COLO668 (cell line): ENCODE measurements around the gene SOWAHB.

Experiments used
- DNase-seq: peaks from one replicate; lab custom pipeline; 2025; ENCODE audit not compliant: unreplicated experiment; lab: John Stamatoyannopoulos, UW

The SOWAHB gene

DNA sequence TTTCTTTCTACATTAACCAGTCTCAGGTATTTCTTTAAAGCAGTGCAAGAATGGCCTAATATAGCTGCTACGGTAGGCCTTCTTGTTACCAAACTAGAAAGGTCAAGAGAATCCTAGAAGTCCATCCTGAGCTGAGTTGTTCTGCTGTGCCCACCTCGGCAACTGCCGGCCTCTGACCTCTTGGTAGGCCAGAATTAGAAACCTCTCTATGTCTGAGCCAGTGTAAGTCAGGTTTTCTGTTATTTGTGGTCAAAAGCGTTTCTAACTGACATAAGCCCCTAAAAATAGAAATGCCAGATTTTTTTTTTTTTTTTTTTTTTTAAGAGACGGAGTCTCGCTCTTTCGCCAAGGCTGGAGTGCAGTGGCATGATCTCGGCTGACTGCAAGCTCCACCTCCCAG lies 43.1 kb downstream of the SOWAHB start:
- DNase-seq: no peak

- DNase-seq: no peak
Observed at GRCh38 chr4:76851375-76851774, 46.6 kb downstream of the SOWAHB start.

GRCh38 chr4:76850010-76850441 lies 47.9 kb downstream of the SOWAHB start:
- no peak for DNase-seq
